Stimulated activated CD8-positive, alpha-beta memory T cell treated with anti-CD3 and anti-CD28 coated beads, Interleukin-2, amount 100 ng/mL, for 48 hours (primary cell): Measurements from ENCODE around the gene ZC4H2.
A peak's percentile ranks its signal among the peaks of the same experiment; 100 is the strongest.
"Not testable (repeated sequence)": the region's sequence is repeated elsewhere in the genome, so short reads cannot be mapped to it uniquely, and the experiment has no call there.

Source experiments
- DNase-seq, 2 donors: peaks; one replicate each; pipeline ENCODE4 v3.0.0-alpha.2; 2020; ENCODE audit warnings: low read depth in 2 of 2

ZC4H2 gene

GRCh38 chrX:64975989-64976672 is at the start of gene ZC4H2:
Gene ZC4H2 (minus strand): TSS chrX:64976450. CDS start chrX:64976377, 73 bp downstream.
- peak; percentile 27 to 40 for DNase-seq

GRCh38 chrX:65017451-65017850 is 41.2 kb upstream of the ZC4H2 start:
- DNase-seq = no peak

GRCh38 chrX:65014230-65014629 is 38.0 kb upstream of the ZC4H2 start:
- no peak for DNase-seq

GRCh38 chrX:65009459-65009858 is 33.2 kb upstream of the ZC4H2 start:
- no peak for DNase-seq

- not testable (repeated sequence) for DNase-seq
Measured at GRCh38 chrX:65002208-65002607, 26.0 kb upstream of the ZC4H2 start.

DNA sequence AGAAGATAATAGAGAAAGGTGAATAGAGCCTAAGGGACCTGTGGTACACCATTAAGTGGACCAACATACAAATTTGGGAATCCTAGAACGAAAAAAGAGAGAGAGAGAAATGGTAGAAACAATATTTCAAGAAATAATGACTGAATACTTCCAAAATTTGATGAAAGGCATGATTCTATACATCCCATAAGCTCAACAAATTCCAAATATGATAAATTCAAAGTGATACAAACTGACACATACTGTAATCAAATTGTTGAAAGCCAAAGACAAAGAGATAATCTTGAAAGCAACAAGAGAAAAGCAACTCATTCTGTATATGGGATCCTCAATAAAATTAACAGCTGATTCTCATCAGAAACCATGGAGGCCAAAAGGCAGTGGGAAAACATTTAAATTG is 20.6 kb upstream of the ZC4H2 start:
- no peak for DNase-seq

- DNase-seq = no peak
Measured at GRCh38 chrX:64994131-64994798, 18.0 kb upstream of the ZC4H2 start.

DNA sequence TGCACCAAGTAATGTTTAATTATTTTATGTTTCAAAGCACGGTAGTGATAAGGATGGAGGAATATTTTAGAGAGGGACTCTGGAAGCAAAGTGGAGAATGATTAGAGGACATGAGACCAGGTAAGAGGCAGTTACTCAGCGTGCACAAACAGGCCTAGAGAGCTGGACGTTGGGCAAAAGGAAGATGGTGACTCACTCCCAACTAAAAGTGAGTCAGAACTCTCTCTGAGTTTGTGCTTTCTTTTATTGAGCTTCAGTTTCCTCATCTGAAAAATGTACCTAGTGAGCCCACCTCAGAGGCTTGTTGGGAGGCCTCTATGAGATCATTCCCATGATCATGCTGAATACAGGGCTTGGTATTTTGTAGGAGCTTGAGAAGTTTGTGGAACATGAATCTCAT is 1.6 kb upstream of the ZC4H2 start:
- DNase-seq = no peak

- DNase-seq = no peak
Measured at GRCh38 chrX:64977051-64977450, 801 bp upstream of the ZC4H2 start.

DNA sequence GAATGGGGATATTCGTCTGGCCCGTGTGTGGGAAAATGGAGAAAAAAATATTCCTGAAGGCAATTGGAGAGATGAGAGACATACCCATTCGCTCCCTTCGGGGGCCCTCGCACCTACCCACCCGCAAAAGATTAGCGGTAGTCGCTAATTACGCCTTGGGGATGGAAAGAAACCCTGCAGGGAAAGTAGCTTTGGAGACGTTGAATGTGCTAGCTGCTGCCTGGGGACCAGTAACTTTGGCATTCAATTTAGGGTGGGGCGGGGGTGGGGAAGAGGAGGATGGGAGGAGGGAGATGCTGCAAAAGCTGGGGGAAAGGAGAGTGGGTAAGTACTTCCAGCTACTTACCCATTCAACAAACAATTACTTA is 407 bp upstream of the ZC4H2 start:
- no peak for DNase-seq

GRCh38 chrX:64975491-64975890 is 759 bp downstream of the ZC4H2 start:
- DNase-seq = no peak

- DNase-seq = no peak
Measured at GRCh38 chrX:64925480-64925879, 50.8 kb downstream of the ZC4H2 start.

- no peak for DNase-seq
Measured at GRCh38 chrX:64908121-64908520, 68.1 kb downstream of the ZC4H2 start.

DNA sequence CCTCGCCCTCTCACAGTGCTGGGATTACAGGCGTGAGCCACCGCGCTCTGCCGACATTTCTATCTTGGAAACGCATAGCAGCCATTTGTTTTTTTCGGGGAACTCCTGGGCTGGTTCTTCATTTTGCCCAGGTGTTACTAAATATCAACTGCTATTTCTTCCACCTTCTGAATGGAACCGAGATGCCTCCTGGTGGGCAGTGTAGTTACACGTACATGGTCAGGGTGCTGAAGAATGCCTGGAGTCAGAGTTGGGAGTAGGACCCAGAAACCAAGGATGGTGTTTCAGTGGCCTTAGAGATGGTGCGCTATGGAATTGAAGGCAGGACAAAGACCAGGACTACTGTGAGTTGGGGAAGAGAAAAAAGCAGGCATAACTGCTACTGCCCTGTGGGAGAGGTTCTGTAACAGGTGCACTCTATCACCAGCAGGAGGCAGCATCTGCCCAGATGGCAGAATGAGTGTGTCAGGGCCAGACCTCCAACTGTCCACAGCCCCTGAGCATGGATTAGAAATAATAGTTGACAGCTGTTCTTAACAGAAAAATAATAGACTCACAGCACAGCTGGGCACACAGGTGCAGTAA is 81.7 kb downstream of the ZC4H2 start:
- DNase-seq = peak; percentile 8 to 13

DNA sequence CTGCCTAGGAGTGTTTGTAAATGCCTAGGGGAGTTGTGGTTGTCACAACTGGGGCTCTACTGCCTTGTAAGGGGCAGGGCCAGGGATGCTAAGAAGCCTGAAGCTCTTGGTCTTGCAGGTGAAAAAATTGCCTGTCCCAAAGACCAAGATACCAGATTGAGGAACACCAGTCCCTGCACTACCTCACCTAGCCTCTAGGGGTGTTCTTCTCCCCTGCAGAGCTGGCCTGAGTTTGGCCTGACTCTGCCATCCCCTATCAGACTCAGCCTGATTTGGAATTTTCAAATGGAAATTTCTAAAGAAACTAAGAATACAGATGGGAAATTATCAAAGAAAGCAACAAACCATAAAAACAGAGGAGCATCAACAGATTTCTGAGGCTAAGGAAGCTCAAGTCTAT is 90.4 kb downstream of the ZC4H2 start:
- no peak for DNase-seq

DNA sequence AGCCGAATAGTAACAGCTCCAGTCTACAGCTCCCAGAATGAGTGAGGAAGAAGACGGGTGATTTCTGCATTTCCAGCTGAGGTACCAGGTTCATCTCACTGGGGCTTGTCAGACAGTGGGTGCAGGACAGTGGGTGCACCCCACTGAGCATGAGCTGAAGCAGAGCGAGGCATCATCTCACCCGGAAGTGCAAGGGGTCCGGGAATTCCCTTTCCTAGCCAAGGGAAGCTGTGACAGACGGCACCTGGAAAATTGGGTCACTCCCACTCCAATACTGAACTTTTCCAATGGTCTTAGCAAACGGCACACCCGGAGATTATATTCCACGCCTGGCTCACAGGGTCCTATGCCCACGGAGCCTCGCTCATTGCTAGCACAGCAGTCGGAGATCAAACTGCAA is 97.5 kb downstream of the ZC4H2 start:
- DNase-seq = not testable (repeated sequence)

DNA sequence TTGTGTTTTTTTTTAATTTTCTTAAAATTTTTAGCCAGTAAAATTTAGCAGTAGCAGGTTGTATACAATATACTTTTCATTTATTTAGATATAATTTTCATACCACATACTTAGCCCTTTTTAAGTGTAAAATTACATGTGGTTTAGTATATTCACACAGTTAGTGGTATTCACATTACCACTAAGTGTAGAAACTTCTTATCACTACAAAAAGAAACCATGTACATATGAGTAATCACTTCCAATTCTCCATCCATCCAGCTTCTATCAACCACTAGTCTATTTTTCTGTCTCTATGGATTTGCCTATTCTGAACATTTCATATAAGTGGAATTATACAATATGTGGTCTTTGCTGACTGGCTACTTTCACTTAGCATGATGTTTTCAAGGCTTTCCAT is 109.0 kb downstream of the ZC4H2 start:
- no peak for DNase-seq
